Lung (tissue), 12 donors: ENCODE results near the gene COLQ. TPM values are rescaled to one million over a fixed set of nuclear protein-coding genes. Genes with fewer than 3 reads are reported as not detected.

Experiments used
- ATAC-seq: fragments of 200-7000 bp; cut with Tn5 transposase; one replicate; pipeline ENCODE4 v1.9.1; 2020; ENCODE audit warnings: moderate number of reproducible peaks; ENCODE audit not compliant: insufficient read depth, low FRiP score
- DNase-seq, 3 donors: peaks; one replicate each; pipeline ENCODE4 v3.0.0-alpha.2; 2013 to 2017
- H3K27ac ChIP-seq, 2 donors: one replicate each; pipeline ENCODE4 v1.5.1; 2013; ENCODE audit warnings: mild to moderate bottlenecking in 2 of 2, moderate library complexity in 2 of 2, control low read depth in 1 of 2, inconsistent platforms in 1 of 2, low read depth in 1 of 2, low read length in 1 of 2
- H3K27me3 ChIP-seq, 3 donors: one replicate each; pipeline ENCODE4 v1.5.1; 2013; ENCODE audit warnings: low read length in 2 of 3; ENCODE audit not compliant: control insufficient read depth in 3 of 3, insufficient read depth in 3 of 3
- H3K36me3 ChIP-seq, 4 donors: one replicate each; pipeline ENCODE4 v1.5.1; 2013; ENCODE audit warnings: low read length in 4 of 4, mild to moderate bottlenecking in 1 of 4, moderate library complexity in 1 of 4; ENCODE audit not compliant: control insufficient read depth in 4 of 4, insufficient read depth in 4 of 4
- H3K4me1 ChIP-seq, 5 donors: one replicate each; pipeline ENCODE4 v1.5.1; 2013; ENCODE audit warnings: low read length in 5 of 5, mild to moderate bottlenecking in 2 of 5, moderate library complexity in 1 of 5; ENCODE audit not compliant: control insufficient read depth in 5 of 5, insufficient read depth in 5 of 5
- H3K4me3 ChIP-seq: one replicate; pipeline ENCODE4 v1.5.1; 2013; ENCODE audit warnings: mild to moderate bottlenecking, control low read depth, moderate library complexity
- H3K9ac ChIP-seq, 2 donors: one replicate each; pipeline ENCODE4 v1.5.1; 2013; ENCODE audit warnings: low read length in 2 of 2, control low read depth in 1 of 2; ENCODE audit not compliant: insufficient read depth in 1 of 2
- H3K9me3 ChIP-seq, 4 donors: one replicate each; pipeline ENCODE4 v1.5.1; 2013; ENCODE audit warnings: low read length in 3 of 4, mild to moderate bottlenecking in 1 of 4, moderate library complexity in 1 of 4; ENCODE audit not compliant: control insufficient read depth in 4 of 4, insufficient read depth in 3 of 4
- CTCF ChIP-seq: IDR thresholded peaks from 2 replicates; pipeline ENCODE4 v1.5.1; 2012; ENCODE audit warnings: mild to moderate bottlenecking; ENCODE audit errors: control extremely low read depth, extremely low read depth
- WGBS, 2 donors: extraction: QIAGEN DNeasy Blood & Tissue Kit; methylation state at CpG; one replicate each; pipeline ENCODE4 v1.1.7; 2013; 5-methylcytosine and 5-hydroxymethylcytosine counted together
- polyA plus RNA-seq, 2 donors: library from polyadenylated mRNA; stranded (reverse); fragments of 200-250 nt; gene quantifications; one replicate each; pipeline ENCODE4 v1.2.1, GENCODE V29; 2013
- total RNA-seq, 2 donors: library from RNA; depleted of rRNA in 1 of 2; stranded (reverse); fragments of >200 nt in 1 of 2; gene quantifications; one replicate each; pipeline ENCODE4 v1.2.1, GENCODE V29; 2014 to 2021
- donor health status: control.
- donor health status: control.
- donor health status: Bipolar disorder and iron deficiency.
- donor health status: healthy.
- donor health status: DM: yes; HTN: yes; CAD: no.

COLQ gene
- total and polyA plus RNA-seq, 4 donors = 0.90 to 5.1 (median 1.9) TPM

GRCh38 chr3:15497964-15498363, 23.5 kb downstream of the COLQ start:
- Histone ChIP-seq H3K4me1 (peaks cover 0 to 11% (median 2%) of the 10 kb centered on the region in 5 donors), H3K9me3 (no peaks in the 10 kb centered on the region), H3K4me3 (no peak overlapping the region), H3K27ac (no peak overlapping the region), H3K36me3 (no peaks in the 10 kb centered on the region), H3K27me3 (no peaks in the 10 kb centered on the region), H3K9ac (no peak overlapping the region)
- no peak for TF ChIP-seq CTCF
- WGBS, 2 donors = 76 to 84% methylated on average over 4 of the region's 4 CpGs
- no peak for DNase-seq
- ATAC-seq = no peak

- H3K9me3 ChIP-seq = no peaks in the 10 kb centered on the region
- H3K4me1 ChIP-seq = peaks cover 0 to 11% (median 2%) of the 10 kb centered on the region in 5 donors
- ATAC-seq (no peak), DNase-seq (no peak)
- TF ChIP-seq CTCF = no peak
- WGBS, 2 donors = 88 to 93% methylated on average over 8 of the region's 8 CpGs
- H3K27me3 ChIP-seq = no peaks in the 10 kb centered on the region
- no peak overlapping the region for H3K4me3 ChIP-seq
- H3K36me3 ChIP-seq = no peaks in the 10 kb centered on the region
- no peak overlapping the region for H3K27ac ChIP-seq
- no peak overlapping the region for H3K9ac ChIP-seq
Observed at GRCh38 chr3:15496341-15496664, 25.2 kb downstream of the COLQ start.

- no peak for ATAC-seq
Observed at GRCh38 chr3:15495461-15496340, 25.8 kb downstream of the COLQ start.

More at GRCh38 chr3:15495461-15496340, 25.8 kb downstream of the COLQ start:
- DNase-seq = no peak
- TF ChIP-seq CTCF = no peak
- Histone ChIP-seq H3K27me3 (no peaks in the 10 kb centered on the region), H3K9ac (no peak overlapping the region), H3K36me3 (no peaks in the 10 kb centered on the region), H3K27ac (peak overlapping the region in 1 of 2 donors; percentile 22), H3K4me1 (peaks cover 0 to 11% (median 2%) of the 10 kb centered on the region in 5 donors), H3K4me3 (no peak overlapping the region), H3K9me3 (no peaks in the 10 kb centered on the region)
- 80 to 81% methylated on average over 9 of the region's 9 CpGs for WGBS, 2 donors
